GM18511 (cell line): Measurements from ENCODE around the gene NUMB.
"Not testable (repeated sequence)": the region's sequence is repeated elsewhere in the genome, so short reads cannot be mapped to it uniquely, and the experiment has no call there.

Experiments used
- ATAC-seq: cut with Tn5 transposase; IDR thresholded peaks from one replicate; pipeline ENCODE4 v1.9.1; 2021; ENCODE audit warnings: mild to moderate bottlenecking, moderate library complexity; ENCODE audit not compliant: unreplicated experiment

The NUMB gene

DNA sequence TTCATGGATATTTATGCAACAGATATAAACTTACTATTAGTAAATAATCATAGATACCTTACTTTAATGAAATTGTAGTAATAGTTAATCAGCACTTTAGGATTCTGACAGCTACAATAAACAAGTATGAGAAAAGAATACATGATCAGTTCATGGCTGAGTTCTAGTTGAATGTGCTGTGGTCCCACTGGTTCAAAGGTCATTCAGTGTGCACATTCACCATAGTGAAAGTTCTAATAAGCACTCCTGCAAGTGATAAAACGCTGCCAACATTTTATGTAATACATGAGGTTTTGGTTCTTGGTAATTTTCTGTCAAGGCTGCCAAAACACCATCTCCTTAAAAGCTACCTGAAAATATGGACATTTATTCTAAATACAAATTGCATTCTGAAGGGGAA lies 92.6 kb downstream of the NUMB start:
- ATAC-seq: no peak

DNA sequence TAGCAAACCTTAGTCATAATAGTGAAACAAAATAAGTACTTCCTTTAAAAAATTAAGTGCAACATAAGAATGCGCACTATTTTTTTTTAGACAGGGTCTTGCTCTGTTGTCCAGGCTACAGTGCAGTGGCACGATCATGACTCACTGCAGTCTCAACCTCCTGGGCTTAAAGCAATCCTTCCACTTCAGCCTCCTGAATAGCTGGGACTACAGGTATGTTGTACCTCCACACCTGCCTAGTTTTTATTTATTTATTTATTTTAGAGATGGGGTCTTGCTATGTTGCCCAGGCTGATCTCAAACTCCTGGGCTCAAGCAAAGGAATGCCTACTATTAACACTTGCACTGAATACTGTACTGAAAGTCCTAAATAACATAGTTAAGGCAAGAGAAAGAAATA lies 93.8 kb downstream of the NUMB start:
- no peak for ATAC-seq

DNA sequence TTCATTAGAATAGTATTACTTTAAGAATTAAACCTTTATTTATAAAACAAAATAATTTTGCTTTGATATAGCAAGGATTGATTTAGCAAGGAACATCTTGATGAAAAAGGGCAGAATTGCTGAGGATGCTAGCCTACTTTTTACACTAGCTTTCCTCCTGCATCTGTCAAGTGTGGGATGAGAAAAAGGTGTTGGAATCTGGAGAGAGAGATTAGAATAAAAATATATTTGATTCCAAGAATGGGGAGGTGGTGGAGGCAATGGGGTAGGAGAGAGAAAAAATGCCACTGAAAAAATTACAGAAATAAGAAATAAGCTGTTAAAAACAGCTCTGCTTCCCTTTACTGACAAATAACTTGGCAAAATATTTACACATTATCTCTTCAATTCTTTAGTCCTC lies 98.9 kb downstream of the NUMB start:
- no peak for ATAC-seq

DNA sequence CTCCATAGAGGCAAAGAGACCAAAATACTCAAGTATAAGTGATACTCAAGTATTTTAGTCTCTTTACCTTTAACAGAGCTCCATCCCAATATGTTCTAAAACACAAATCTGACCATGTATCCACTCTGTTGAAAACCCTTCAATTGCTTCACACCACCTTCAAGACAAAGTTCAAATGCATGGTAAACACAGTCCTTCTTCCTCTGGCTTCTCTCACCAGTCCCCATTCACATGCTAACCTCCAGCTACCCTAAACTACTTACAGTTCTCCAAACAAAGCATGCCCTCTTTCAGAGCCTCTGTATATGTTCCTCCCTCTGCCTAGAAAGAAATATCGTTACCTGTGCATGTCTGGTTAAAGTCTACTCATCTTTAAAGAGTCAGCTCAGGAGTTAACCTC lies 100.2 kb downstream of the NUMB start:
- no peak for ATAC-seq

DNA sequence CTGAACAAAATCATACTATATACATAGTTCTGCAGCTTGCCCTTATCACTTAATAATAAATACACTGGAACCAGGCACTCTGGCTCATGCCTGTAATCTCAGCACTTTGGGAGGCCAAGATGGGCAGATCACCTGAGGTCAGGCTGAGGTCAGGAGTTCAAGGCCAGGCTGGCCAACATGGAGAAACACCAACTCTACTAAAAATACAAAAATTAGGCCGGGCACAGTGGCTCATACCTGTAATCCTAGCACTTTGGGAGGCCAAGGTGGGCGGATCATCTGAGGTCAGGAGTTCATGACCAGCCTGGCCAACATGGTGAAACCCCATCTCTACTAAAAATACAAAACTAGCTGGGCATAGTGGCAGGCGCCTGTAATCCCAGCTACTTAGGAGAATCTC lies 109.3 kb downstream of the NUMB start:
- ATAC-seq: not testable (repeated sequence)

DNA sequence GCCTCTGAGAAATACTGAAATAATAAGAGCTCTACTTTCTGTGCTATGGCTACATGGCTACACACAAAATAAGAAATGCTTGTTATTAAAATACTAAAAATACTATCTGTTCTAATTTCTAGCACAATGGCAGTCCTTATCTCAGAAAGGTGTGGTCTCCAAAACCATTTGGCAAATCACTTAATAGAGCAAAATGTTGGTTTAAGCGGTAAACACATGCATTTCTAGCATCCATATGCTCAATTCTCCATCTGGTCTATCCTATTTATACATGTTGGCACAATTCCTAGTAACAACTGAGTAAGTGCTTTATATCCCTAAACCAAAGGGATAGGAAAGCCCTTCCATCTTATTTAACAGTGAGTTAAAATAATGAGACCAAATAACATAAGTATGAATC lies 114.0 kb downstream of the NUMB start:
- no peak for ATAC-seq

DNA sequence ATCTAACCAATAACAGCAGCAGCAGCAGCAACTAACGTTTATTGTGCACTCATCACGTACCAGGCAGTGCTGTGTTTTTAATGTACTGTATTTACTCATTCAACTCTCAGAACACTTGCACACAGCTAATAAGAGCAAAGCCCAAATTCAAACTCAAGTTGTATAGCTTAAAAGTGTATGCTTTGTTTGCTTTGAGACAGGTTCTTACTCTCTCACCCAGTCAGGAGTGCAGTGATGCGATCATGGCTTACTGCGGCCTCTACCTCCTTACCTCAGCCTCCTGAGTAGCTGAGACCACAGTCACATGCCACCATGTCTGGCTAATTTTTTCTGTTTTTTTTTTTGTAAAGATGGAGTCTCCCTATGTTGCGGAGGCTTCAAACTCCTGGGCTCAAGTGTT lies 115.7 kb downstream of the NUMB start:
- no peak for ATAC-seq

DNA sequence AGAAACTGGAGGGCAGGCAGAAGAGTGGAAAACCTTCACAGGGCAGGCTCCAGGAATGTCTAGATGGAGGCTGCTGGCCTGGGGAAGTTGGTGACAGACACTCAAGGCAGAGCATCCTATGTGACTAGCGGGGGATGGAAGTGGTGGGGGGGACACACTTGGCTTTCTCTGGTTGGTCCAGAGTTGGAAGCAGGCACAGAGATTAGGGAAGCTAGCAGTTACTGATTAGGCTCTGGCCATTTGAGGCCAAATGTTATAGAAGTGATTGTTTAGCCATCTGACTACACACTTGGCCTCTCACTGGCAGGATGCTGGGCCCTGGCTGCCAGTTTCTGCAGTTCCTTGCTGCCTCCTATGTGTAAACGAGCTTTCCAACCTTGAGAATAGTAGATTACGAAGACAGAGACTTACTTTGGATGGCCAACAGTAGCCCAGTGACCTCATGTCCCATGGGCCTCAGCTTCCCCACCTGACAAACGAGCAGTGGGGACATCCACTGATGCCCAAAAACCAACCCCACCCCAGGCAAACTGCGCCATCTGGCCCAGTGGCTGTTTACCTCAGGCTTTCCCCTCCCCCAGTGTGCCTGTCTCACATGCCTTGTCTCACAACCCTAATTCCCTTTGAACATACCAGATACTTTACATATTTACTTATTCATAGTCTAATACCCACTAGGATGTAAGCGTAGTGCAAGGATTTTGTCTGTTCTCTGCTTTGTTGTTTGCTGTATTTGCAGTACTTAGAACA lies 118.3 kb downstream of the NUMB start:
- no peak for ATAC-seq

DNA sequence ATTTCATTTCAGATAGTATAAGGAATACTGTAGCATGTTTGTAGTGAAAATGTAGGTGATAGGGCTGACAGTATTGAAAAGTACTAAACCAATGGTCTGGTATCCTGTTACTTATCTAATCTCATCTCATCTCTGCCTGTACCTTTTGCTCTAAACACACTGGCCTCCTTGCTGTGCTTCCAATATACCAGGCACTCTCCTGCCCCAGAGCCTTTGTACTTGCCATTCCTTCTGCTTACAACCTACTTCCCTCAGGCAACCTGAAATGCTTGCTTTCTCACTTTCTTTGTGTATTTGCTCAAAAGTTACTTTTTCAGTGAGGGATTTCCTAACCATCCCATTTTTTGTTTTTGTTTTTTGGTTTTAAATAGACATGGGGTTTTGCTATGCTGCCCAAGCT lies 119.1 kb downstream of the NUMB start:
- ATAC-seq: no peak

DNA sequence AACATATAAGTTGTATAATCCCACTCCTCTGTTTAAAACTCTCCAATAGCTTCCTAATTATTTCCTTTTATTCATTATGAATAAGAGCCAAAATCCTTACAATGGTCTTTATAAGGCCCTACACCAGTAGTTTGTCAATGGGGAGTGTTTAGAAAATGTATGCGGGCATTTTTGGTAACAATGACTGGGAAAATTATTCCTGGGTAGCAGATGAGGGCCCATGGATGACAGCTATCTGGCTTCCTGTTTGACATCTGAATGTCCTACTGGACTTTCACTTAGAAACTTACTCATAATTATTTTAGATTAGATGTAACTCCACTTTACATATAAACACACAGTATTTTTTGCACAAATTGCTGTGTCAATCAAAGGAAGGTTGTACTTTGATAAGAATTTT lies 119.8 kb downstream of the NUMB start:
- ATAC-seq: no peak

DNA sequence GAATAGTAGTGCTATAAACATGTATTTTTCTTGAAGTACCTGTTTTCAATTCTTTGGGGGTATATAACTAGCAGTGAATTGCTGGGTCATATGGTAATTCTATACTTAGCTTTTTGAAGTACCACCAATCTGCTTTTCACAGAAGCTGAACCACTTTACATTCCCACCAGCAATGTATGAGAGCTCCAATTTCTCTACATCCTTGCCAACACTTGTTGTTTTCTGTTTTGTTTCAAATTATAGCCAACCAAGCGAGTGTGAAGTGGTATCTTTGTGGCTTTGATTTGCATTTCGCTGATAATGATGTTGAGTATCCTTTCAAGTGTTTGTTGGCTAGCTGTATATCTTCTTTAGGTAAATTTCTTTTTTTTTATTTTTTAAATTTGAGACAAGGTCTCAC lies 125.3 kb downstream of the NUMB start:
- ATAC-seq: no peak

DNA sequence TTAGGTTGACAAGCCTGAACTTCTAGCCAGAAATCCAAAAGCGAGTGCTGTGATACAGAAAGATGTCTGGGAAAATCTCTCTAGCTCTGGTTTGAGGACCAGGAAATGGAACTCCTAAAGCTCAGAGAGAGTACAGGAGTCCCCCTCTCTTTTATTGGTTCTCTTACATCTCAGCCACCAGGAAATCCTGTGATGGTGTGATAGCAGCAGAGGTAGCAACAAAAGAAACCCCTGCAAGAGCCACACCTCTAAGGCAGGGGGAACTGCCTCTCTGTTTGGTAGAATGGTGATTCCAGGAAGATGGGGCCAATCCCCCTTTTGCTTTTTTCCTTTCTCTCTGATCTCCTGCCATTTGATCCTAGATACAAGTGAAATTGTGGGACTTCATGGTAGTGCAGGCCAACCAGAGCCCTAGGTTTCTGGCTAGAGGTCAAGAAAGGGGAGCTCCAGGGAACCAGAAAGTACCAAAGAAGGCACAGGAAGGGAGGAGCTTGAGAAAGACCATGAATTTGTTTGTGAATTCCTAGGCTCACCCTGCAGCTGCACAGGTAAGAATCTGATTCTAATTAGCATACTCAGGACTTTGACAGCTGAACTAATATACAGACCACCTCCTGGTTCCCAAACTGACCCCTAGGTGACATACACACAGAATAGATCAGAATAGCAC lies 132.6 kb downstream of the NUMB start:
- ATAC-seq: no peak

DNA sequence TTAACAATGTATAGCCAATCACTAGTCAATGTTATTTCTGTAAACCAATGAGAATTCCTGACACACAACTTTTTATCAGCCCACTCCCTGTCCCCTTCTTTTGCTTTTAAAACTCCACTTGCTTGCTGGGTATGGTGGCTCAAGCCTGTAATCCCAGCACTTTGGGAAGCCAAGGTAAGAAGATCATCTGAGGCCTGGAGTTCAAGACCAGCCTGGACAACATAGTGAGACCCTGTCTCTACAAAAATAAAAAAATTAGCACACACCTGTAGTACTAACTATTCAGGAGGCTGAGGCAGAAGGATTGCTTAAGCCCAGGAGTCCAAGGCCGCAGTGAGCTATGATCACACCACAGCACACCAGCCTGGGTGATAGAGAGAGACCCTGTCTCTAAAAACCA lies 133.3 kb downstream of the NUMB start:
- ATAC-seq: no peak

DNA sequence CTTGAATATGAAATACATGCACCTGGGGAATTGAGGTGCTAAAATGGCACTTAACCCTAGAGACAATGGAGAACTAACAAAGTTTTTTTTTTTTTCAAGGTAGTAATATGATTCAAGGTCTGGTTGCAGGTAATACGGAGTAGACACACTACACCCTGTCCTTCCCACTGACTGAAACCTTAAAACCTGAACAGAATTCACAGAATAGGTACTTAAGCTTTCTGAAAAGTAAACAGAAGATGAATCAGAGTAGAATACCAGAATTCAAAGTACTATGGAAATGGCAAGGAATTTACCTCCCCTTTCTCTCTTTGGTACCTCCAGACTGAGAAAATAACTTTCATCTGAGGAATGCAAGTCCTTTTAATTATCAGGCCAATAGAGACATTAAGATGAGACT lies 133.8 kb downstream of the NUMB start:
- ATAC-seq: no peak

DNA sequence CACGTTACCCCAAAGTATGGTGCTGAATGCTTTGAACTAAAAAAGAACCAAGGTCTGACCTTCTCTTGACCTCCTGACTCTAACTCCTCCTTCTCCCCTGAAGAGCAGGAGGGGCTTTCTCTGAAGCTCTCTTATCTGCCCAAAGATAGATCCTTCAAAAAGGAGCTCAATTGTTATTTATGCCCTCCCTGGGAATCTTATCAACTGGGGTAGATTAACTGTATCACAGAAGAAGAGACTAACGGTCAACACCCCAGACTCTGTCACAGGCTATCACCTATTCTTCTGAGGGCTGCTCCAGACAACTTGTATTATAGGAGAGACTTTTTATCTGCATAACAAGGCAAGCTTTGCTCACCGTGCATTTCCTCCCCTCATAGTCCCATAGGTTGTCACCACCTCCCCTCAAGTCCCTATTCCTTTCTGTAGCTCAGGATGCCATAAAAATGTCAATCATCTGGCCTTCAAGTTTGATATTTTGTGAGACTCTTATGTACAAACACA lies 134.4 kb downstream of the NUMB start:
- ATAC-seq: no peak

DNA sequence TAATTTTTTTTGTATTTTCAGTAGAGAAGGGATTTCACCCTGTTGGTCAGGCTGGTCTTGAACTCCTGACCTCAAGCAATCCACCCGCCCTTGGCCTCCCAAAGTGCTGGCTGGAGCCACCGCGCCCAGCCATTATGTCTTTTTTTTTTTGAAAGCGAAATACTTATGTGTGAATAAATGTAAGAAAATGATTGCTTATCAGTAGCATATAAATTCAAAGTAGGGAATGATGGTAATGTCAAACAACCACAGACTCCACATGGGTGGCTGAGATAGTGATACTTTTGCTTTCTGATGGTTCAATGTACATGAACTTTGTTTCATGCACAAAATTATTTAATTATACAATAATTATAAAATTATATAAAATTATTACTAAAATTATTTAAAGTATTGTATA lies 145.2 kb downstream of the NUMB start:
- ATAC-seq: no peak

DNA sequence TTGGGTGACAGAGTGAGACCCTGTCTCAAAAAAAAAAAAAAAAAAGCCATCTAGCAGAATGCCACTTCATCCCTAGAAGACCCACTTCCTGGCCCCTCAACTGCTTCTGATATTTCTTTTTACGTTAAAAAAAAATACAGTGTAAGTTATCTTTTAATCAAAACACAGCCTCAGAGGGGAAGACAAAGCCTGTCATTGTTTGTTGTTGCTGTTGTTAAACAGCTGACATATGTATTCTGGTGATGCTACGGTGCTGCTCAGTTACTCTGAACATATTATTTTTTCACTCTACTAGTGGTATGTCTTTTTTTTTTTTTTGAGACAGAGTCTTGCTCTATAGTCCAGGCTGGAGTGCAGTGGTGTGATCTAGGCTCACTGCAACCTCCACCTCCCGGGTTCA lies 145.7 kb downstream of the NUMB start:
- ATAC-seq: no peak

DNA sequence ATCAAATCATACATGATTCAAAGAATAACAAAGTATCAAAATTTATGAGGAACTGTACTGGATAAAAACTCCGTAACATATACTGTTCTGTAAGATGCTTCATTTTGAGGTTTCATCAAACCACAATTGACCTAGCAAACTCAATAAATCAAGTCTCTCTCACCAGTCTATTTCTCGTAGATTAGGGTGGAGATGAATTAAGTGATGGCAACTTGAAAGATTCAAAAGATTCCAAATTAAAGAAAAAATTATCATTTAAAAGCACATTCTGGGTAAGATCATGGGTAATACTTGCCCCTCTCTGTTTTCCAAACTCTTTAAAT lies 146.7 kb downstream of the NUMB start:
- ATAC-seq: no peak

DNA sequence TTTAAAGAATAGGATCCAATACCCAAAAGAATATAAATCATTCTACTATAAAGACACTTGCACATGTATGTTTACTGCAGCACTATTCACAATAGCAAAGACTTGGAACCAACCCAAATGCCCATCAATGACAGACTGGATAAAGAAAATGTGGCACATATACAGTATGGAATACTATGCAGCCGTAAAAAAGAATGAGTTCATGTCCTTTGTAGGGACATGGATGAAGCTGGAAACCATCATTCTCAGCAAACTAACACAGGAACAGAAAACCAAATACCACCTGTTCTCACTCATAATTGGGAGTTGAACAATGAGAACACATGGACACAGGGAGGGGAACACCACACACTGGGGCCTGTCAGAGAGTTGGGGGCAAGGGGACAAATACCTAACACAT lies 149.1 kb downstream of the NUMB start:
- not testable (repeated sequence) for ATAC-seq

DNA sequence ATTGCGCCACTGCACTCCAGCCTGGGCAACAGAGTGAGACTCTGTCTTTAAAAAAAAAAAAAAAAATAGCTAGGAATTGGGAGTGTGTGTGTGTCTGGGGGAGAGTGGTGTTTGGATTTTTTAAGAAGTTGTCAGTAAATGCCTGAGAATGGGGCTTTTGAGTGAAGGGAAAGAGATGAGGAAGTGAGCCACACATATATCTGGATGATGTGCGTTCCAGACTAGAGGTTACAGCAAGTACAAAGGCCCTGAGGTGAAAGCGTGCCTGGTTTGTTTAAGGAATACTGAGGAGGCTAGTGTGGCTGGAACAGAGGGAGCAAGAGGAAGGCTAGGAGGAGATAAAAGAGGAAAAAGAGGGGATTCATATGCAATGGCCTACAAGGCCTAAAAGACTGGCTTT lies 151.1 kb downstream of the NUMB start:
- no peak for ATAC-seq

DNA sequence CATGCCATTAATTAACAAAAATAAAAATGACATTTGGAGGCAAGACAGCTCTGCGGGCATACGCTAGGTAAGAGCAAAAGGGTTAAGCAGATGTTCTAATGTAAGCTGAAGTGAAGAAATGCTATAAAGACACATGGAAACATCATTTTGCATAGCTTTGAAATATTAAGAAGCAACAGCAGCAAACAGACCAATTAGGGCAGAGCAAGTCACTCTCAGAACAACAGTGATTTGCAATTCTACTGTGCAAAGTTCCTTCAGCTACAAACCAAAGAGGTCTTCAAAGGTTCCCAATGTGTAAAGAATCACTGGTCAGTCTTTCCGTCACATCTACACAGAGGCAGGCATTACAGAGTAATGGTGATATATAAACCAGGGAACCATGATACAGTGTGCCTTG lies 152.8 kb downstream of the NUMB start:
- no peak for ATAC-seq

DNA sequence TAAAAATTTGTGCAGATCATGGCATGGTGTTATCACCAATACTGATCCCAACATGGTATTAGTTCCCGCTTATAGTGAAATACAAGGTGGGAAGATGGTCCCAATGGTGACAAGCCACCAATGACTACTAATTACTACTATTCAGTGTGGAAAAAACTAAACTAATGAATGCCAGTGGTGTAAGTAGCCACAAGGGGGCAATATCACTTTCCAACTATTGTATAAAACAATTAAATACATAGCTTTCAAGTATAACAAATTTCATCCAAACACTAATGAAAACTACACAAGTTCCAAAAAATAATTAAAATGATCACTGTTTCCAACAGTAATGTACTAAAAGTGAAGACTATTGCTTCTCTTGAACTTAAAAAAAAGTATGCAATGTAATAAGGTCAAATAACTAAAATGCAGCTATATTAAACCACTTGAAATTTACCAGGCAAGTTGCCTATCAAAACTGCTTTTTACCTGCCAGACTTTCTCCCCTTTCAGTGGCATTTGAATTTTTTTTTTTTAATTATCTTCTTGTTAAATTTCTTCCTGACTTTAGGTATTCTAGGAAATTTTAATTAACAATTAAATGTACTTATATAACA lies 163.0 kb downstream of the NUMB start:
- no peak for ATAC-seq
